HCT116 (cell line): Measurements from ENCODE around the gene LPIN1. TPM values are rescaled to one million over a fixed set of nuclear protein-coding genes. Genes with fewer than 3 reads are reported as not detected.

ENCODE experiments used
- ATAC-seq: fragments of 200-7000 bp; cut with Tn5 transposase; 2 replicates; pipeline ENCODE4 v1.9.1; 2020; ENCODE audit warnings: mild to moderate bottlenecking, moderate library complexity
- BruUV-seq: library from RNA; stranded (reverse); fragments of 400-500 nt; replicated peaks from 2 replicates; lab custom pipeline; 2021; lab: Mats Ljungman, UMichigan
- CTCF ChIA-PET: fragments of 300-600 bp; sonication (Branson Sonifier 250); formaldehyde crosslinking; loops from one replicate; lab custom pipeline; 2021; ENCODE audit warnings: antibody characterized with exemption; lab: Charles Lee
- POLR2A ChIA-PET: fragments of 300-600, 350-600 bp; sonication (Branson Sonifier 250); formaldehyde crosslinking; loops from one replicate; lab custom pipeline; 2021; ENCODE audit warnings: antibody characterized with exemption; lab: Charles Lee
- RAD21 ChIA-PET, 2 experiments: fragments of 300-600 bp; sonication (Branson Sonifier 250); formaldehyde crosslinking; loops; one replicate each; lab custom pipeline; 2023; ENCODE audit warnings: low total read pairs in 2 of 2; ENCODE audit not compliant: uncharacterized antibody in 2 of 2, unreplicated experiment in 2 of 2, low non-redundant PET in 1 of 2; lab: Charles Lee
- DNase-seq: peaks from one replicate; pipeline ENCODE4 v3.0.0-alpha.2; 2010; ENCODE audit warnings: low read depth, low spot score
- H2AFZ ChIP-seq: fragments of 200-600 bp; shearing (Covaris generic), sonication (generic); 2 replicates; pipeline ENCODE4 v1.6.1; 2017; ENCODE audit warnings: low read depth, mixed run types, mixed read lengths, antibody characterized with exemption, low read length; ENCODE audit not compliant: poor library complexity, severe bottlenecking
- H3K27ac ChIP-seq: 2 replicates; pipeline ENCODE4 v1.5.1; 2012; ENCODE audit warnings: low read depth, low read length
- H3K27me3 ChIP-seq: fragments of 200-600 bp; sonication (generic); 2 replicates; pipeline ENCODE4 v1.6.1; 2016; ENCODE audit warnings: mixed run types, low read length, mixed read lengths; ENCODE audit not compliant: insufficient read depth
- H3K36me3 ChIP-seq, 2 experiments: fragments of 200-500 bp in 1 of 2; fragments of 200-600 bp in 1 of 2; sonication (Bioruptor generic) in 1 of 2; sonication (generic) in 1 of 2; 2 replicates each; pipeline versions ENCODE4 v1.5.1 to v1.6.1; 2014 to 2016; ENCODE audit warnings: low read length in 2 of 2, inconsistent platforms in 1 of 2, mixed read lengths in 1 of 2, mixed run types in 1 of 2; ENCODE audit not compliant: insufficient read depth in 2 of 2, control insufficient read depth in 1 of 2
- H3K4me1 ChIP-seq, 2 experiments: fragments of 200-600 bp in 1 of 2; sonication (generic) in 1 of 2; 2 replicates each; pipeline versions ENCODE4 v1.5.1 to v1.6.1; 2012 to 2017; ENCODE audit warnings: low read length in 2 of 2, inconsistent platforms in 1 of 2, mild to moderate bottlenecking in 1 of 2, mixed read lengths in 1 of 2, mixed run types in 1 of 2, moderate library complexity in 1 of 2; ENCODE audit not compliant: insufficient read depth in 2 of 2, control insufficient read depth in 1 of 2
- H3K4me2 ChIP-seq: fragments of 200-600 bp; sonication (generic); 2 replicates; pipeline ENCODE4 v1.6.1; 2017; ENCODE audit warnings: mixed run types, low read length, mixed read lengths
- H3K4me3 ChIP-seq, 2 experiments: fragments of 200-600 bp in 1 of 2; sonication (generic) in 1 of 2; replicated peaks in 1 of 2; 2 replicates each; pipeline ENCODE4 v1.5.1; 2011 to 2016; ENCODE audit warnings: low read length in 2 of 2, control low read depth in 1 of 2, low read depth in 1 of 2, mild to moderate bottlenecking in 1 of 2, mixed read lengths in 1 of 2, mixed run types in 1 of 2
- H3K79me2 ChIP-seq: fragments of 200-600 bp; sonication (generic); 2 replicates; pipeline ENCODE4 v1.6.1; 2017; ENCODE audit warnings: mild to moderate bottlenecking, mixed run types, low read length, moderate library complexity, mixed read lengths; ENCODE audit not compliant: insufficient read depth
- H3K9ac ChIP-seq: fragments of 200-600 bp; sonication (generic); 2 replicates; pipeline ENCODE4 v1.6.1; 2016; ENCODE audit warnings: low read length, mixed read lengths
- H3K9me2 ChIP-seq: fragments of 200-600 bp; sonication (generic), shearing (Covaris generic); 2 replicates; pipeline ENCODE4 v1.6.1; 2017; ENCODE audit warnings: mixed run types, mild to moderate bottlenecking, moderate library complexity; ENCODE audit not compliant: insufficient read depth
- H3K9me3 ChIP-seq, 2 experiments: fragments of 200-500 bp in 1 of 2; fragments of 200-600 bp in 1 of 2; sonication (Bioruptor generic) in 1 of 2; sonication (generic) in 1 of 2; 2 replicates each; pipeline ENCODE4 v1.6.1; 2014 to 2017; ENCODE audit warnings: low read length in 2 of 2, mixed read lengths in 2 of 2, inconsistent platforms in 1 of 2, low read depth in 1 of 2, mild to moderate bottlenecking in 1 of 2, mixed run types in 1 of 2, moderate library complexity in 1 of 2; ENCODE audit not compliant: control insufficient read depth in 1 of 2, insufficient read depth in 1 of 2
- H4K20me1 ChIP-seq: fragments of 200-600 bp; sonication (generic), shearing (Covaris generic); 2 replicates; pipeline ENCODE4 v1.6.1; 2017; ENCODE audit warnings: mixed run types, mild to moderate bottlenecking, moderate library complexity; ENCODE audit not compliant: insufficient read depth
- CBX3 ChIP-seq: IDR thresholded peaks from 2 replicates; pipeline ENCODE4 v1.6.1; 2012; ENCODE audit warnings: low read depth
- CEBPB ChIP-seq: IDR thresholded peaks from 2 replicates; pipeline ENCODE4 v1.6.1; 2012; ENCODE audit warnings: low read depth
- EGR1 ChIP-seq: IDR thresholded peaks from 2 replicates; pipeline ENCODE4 v1.6.1; 2012; ENCODE audit warnings: low read depth
- ELF1 ChIP-seq: IDR thresholded peaks from 2 replicates; pipeline ENCODE4 v1.6.1; 2012; ENCODE audit warnings: low read depth, borderline replicate concordance
- EZH2 ChIP-seq: fragments of 200-600 bp; sonication (generic); IDR thresholded peaks from 2 replicates; pipeline ENCODE4 v1.6.1; 2017; ENCODE audit warnings: antibody characterized with exemption, mixed run types
- EZH2phosphoT487 ChIP-seq: fragments of 200-600 bp; IDR thresholded peaks from 2 replicates; pipeline ENCODE4 v1.6.1; 2018; ENCODE audit warnings: antibody characterized with exemption, borderline replicate concordance
- FOSL1 ChIP-seq: IDR thresholded peaks from 2 replicates; pipeline ENCODE4 v1.6.1; 2012; ENCODE audit warnings: low read depth
- JUND ChIP-seq: IDR thresholded peaks from 2 replicates; pipeline ENCODE4 v1.6.1; 2012
- POLR2A ChIP-seq: IDR thresholded peaks from 2 replicates; pipeline ENCODE4 v1.7.0; 2011; ENCODE audit warnings: borderline replicate concordance; ENCODE audit not compliant: insufficient read depth, insufficient read length; ENCODE audit errors: extremely low read depth
- POLR2AphosphoS5 ChIP-seq: IDR thresholded peaks from 2 replicates; pipeline ENCODE4 v1.6.1; 2011; ENCODE audit warnings: mild to moderate bottlenecking, low read depth, low read length, moderate library complexity
- RAD21 ChIP-seq: IDR thresholded peaks from 2 replicates; pipeline ENCODE4 v1.6.1; 2012; ENCODE audit warnings: low read depth, mild to moderate bottlenecking
- SIN3A ChIP-seq: IDR thresholded peaks from 2 replicates; pipeline ENCODE4 v1.6.1; 2012; ENCODE audit warnings: low read depth
- SP1 ChIP-seq: IDR thresholded peaks from 2 replicates; pipeline ENCODE4 v1.6.1; 2012; ENCODE audit warnings: low read depth
- SRF ChIP-seq: IDR thresholded peaks from 2 replicates; pipeline ENCODE4 v1.6.1; 2012; ENCODE audit warnings: low read depth
- TCF7L2 ChIP-seq: IDR thresholded peaks from 2 replicates; pipeline ENCODE4 v1.7.0; 2011; ENCODE audit warnings: borderline replicate concordance, inconsistent platforms; ENCODE audit not compliant: insufficient read depth, insufficient read length; ENCODE audit errors: extremely low read depth
- ZNF274 ChIP-seq: fragments of 200-500 bp; sonication (Bioruptor generic); IDR thresholded peaks from 2 replicates; pipeline ENCODE4 v1.6.1; 2014; ENCODE audit warnings: mild to moderate bottlenecking, low read depth, low read length, inconsistent platforms
- intact Hi-C: fragments of 100-400 bp; cut with micrococcal nuclease; formaldehyde crosslinking; loops from 2 replicates; pipeline ENCODE4 v1.10.0; 2022
- total RNA-seq: library from RNA; stranded (reverse); gene quantifications from one replicate; pipeline ENCODE4 v1.2.1, GENCODE V29; 2021; ENCODE audit not compliant: unreplicated experiment
- TF ChIP-seq, protein P1 (sequence below): IDR thresholded peaks from 2 replicates; pipeline ENCODE4 v1.6.1; 2011; ENCODE audit warnings: mild to moderate bottlenecking, low read length, moderate library complexity; ENCODE audit not compliant: insufficient replicate concordance; ENCODE audit errors: extremely low read depth
- TF ChIP-seq, protein P2 (sequence below), 3 experiments: fragments of 200-600 bp in 1 of 3; sonication (generic) in 1 of 3; IDR thresholded peaks in 2 of 3; conservative IDR thresholded peaks in 1 of 3; 2 replicates each; pipeline ENCODE4 v1.5.1; 2012 to 2017; ENCODE audit warnings: low read depth in 2 of 3, low read length in 2 of 3, antibody characterized with exemption in 1 of 3, borderline replicate concordance in 1 of 3, control low read depth in 1 of 3, mild to moderate bottlenecking in 1 of 3, mixed read lengths in 1 of 3, mixed run types in 1 of 3, moderate library complexity in 1 of 3; ENCODE audit not compliant: insufficient read depth in 1 of 3
- TF ChIP-seq, protein P3 (sequence below): IDR thresholded peaks from 2 replicates; pipeline ENCODE4 v1.6.1; 2012
- TF ChIP-seq, protein P4 (sequence below): IDR thresholded peaks from 2 replicates; pipeline ENCODE4 v1.6.1; 2012

Gene LPIN1
- total RNA-seq, 1 experiment from 2014 or later: 16.7 TPM

DNA sequence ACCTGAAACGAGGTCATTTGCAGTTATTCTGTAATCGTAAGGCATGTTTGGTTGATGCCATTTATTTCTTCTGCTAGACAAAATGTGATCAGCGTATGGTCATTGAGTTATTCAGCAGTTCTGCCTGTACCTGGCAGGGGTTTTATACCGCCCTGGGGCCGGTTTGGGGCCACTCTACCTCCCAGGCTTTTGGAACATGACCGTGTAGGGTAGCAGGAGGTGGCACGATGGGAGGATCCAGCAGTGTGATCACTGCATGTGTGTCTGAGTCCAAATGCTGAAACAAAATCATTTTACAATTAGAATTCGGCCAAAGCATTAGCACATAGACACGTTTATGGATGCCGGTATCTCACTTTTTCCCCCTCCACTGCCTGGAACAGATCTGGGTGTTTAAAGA is 26.7 kb downstream of the LPIN1 start:
- Histone ChIP-seq H2AFZ (no peak overlapping the region), H3K9me2 (no peaks in the 10 kb centered on the region), H3K4me2 (no peak overlapping the region), H4K20me1 (no peaks in the 10 kb centered on the region), H3K36me3 (peaks cover 7 to 11% of the 10 kb centered on the region in 2 experiments; a peak in 1 of 4 replicates), H3K9ac (no peak overlapping the region), H3K79me2 (no peaks in the 10 kb centered on the region), H3K27me3 (no peaks in the 10 kb centered on the region), H3K4me1 (no peaks in the 10 kb centered on the region), H3K27ac (no peak overlapping the region), H3K9me3 (no peaks in the 10 kb centered on the region), H3K4me3 (no peak overlapping the region)
- ATAC-seq (no peak), DNase-seq (no peak)
- intact Hi-C loops: no loop called here
- TF ChIP-seq, protein P1, sequence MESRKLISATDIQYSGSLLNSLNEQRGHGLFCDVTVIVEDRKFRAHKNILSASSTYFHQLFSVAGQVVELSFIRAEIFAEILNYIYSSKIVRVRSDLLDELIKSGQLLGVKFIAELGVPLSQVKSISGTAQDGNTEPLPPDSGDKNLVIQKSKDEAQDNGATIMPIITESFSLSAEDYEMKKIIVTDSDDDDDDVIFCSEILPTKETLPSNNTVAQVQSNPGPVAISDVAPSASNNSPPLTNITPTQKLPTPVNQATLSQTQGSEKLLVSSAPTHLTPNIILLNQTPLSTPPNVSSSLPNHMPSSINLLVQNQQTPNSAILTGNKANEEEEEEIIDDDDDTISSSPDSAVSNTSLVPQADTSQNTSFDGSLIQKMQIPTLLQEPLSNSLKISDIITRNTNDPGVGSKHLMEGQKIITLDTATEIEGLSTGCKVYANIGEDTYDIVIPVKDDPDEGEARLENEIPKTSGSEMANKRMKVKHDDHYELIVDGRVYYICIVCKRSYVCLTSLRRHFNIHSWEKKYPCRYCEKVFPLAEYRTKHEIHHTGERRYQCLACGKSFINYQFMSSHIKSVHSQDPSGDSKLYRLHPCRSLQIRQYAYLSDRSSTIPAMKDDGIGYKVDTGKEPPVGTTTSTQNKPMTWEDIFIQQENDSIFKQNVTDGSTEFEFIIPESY: no peak
- no peak for TF ChIP-seq POLR2A
- no peak for TF ChIP-seq EGR1
- no peak for TF ChIP-seq JUND
- no peak for TF ChIP-seq FOSL1
- no peak for TF ChIP-seq CBX3
- TF ChIP-seq TCF7L2: no peak
- no peak for TF ChIP-seq ELF1
- TF ChIP-seq, protein P2, sequence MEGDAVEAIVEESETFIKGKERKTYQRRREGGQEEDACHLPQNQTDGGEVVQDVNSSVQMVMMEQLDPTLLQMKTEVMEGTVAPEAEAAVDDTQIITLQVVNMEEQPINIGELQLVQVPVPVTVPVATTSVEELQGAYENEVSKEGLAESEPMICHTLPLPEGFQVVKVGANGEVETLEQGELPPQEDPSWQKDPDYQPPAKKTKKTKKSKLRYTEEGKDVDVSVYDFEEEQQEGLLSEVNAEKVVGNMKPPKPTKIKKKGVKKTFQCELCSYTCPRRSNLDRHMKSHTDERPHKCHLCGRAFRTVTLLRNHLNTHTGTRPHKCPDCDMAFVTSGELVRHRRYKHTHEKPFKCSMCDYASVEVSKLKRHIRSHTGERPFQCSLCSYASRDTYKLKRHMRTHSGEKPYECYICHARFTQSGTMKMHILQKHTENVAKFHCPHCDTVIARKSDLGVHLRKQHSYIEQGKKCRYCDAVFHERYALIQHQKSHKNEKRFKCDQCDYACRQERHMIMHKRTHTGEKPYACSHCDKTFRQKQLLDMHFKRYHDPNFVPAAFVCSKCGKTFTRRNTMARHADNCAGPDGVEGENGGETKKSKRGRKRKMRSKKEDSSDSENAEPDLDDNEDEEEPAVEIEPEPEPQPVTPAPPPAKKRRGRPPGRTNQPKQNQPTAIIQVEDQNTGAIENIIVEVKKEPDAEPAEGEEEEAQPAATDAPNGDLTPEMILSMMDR (IDR thresholded peaks at IDR 0.05 in 2 of 3, conservative IDR thresholded peaks at IDR 0.05 in 1 of 3; ENCODE audit: borderline replicate concordance in 1 of 3, insufficient read depth in 1 of 3, low read depth in 2 of 3, low read length in 2 of 3): no peak
- TF ChIP-seq, protein P3, sequence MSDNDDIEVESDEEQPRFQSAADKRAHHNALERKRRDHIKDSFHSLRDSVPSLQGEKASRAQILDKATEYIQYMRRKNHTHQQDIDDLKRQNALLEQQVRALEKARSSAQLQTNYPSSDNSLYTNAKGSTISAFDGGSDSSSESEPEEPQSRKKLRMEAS: no peak
- no peak for TF ChIP-seq EZH2
- TF ChIP-seq, protein P4, sequence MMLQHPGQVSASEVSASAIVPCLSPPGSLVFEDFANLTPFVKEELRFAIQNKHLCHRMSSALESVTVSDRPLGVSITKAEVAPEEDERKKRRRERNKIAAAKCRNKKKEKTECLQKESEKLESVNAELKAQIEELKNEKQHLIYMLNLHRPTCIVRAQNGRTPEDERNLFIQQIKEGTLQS: no peak
- TF ChIP-seq POLR2AphosphoS5: no peak
- no peak for TF ChIP-seq SIN3A
- no peak for TF ChIP-seq CEBPB
- TF ChIP-seq SRF: no peak
- TF ChIP-seq EZH2phosphoT487: no peak
- TF ChIP-seq SP1: no peak
- TF ChIP-seq RAD21: no peak
- no peak for TF ChIP-seq ZNF274
- ChIA-PET POLR2A (no interaction called here), CTCF (no interaction called here), RAD21 (no interaction called here)
- BruUV-seq: no TSS peak
